SK-N-MC (cell line): ENCODE data around the gene ANO2.

ENCODE experiments used
- EZH2 ChIP-seq: fragments of 200-600 bp; sonication (generic); IDR thresholded peaks from one replicate; pipeline ENCODE4 v1.6.1; 2017; ENCODE audit warnings: antibody characterized with exemption
- POLR2AphosphoS5 ChIP-seq: IDR thresholded peaks from 2 replicates; pipeline ENCODE4 v1.6.1; 2012; ENCODE audit warnings: mild to moderate bottlenecking, low read depth, low read length, borderline replicate concordance

GRCh38 chr12:5586201-5586600 lies 358.9 kb downstream of the ANO2 start:
- TF ChIP-seq EZH2 (no peak), POLR2AphosphoS5 (no peak)
